ENCODE measurements around the gene LIPF. TPM values are rescaled to one million over a fixed set of nuclear protein-coding genes. Genes with fewer than 3 reads are reported as not detected.
"Not testable (repeated sequence)": the region's sequence is repeated elsewhere in the genome, so short reads cannot be mapped to it uniquely, and the experiment has no call there.

Gene LIPF, protein sequence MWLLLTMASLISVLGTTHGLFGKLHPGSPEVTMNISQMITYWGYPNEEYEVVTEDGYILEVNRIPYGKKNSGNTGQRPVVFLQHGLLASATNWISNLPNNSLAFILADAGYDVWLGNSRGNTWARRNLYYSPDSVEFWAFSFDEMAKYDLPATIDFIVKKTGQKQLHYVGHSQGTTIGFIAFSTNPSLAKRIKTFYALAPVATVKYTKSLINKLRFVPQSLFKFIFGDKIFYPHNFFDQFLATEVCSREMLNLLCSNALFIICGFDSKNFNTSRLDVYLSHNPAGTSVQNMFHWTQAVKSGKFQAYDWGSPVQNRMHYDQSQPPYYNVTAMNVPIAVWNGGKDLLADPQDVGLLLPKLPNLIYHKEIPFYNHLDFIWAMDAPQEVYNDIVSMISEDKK
- total RNA-seq = not detected

DNA sequence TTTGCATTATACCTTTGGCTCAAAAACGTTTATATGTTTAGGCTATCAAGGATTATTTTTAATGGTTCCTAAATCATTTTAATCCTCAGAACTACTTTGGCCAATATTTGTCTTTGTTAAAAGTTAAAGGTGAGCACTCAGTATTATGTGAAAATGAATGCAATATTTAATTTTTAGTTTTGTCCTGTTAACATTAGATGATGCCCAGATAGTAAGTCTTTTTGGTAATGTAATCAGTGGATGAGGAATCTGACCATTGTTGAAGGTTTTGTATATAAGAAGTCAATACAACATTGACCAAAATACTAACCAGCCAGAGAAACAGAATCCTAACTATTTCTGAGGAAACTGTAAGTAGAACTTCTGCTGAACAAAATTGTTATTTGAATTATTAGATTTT is at the start of gene LIPF:
Gene LIPF (plus strand): TSS at position 301 of the 400 bp plus-strand sequence. CDS start 2,856 bp downstream, outside the sequence.
- DNase-seq = no peak

DNA sequence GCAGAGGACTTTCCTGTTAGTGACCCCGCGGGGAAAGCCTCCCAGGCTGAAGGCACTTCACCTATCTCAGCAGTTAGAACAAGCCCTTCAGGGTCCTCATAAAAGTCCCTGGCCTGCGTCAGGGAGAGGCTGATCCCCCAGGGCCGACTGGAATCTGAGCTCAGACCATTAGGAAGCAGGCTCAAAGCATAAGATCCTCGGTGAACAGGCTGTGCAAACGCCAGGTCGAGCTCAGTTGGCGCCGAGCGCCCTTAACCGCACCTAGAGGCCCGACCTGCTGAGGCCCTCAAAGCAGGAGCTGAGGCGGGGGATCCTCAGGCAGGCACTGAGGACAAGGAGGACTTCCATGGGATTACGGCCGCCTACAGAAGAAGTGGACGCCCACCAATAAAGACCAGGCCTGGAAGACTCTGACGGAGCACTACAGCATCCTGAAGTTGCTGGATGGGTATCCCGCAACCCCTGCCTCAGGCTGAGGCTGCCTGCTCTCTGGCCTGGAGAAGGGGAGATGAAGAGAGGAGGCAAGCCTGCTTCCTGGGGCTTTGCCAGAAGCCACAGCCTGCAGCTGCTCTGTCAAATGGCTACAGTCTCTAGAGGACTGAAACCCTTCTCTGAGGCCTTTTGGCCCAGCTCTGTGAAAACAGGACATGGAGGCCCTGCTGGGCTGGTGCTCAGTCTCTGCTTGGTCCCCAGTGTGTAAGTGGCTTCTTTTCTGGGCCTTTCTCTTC is 47.8 kb upstream of the LIPF start:
- DNase-seq = peak; percentile 52

DNA sequence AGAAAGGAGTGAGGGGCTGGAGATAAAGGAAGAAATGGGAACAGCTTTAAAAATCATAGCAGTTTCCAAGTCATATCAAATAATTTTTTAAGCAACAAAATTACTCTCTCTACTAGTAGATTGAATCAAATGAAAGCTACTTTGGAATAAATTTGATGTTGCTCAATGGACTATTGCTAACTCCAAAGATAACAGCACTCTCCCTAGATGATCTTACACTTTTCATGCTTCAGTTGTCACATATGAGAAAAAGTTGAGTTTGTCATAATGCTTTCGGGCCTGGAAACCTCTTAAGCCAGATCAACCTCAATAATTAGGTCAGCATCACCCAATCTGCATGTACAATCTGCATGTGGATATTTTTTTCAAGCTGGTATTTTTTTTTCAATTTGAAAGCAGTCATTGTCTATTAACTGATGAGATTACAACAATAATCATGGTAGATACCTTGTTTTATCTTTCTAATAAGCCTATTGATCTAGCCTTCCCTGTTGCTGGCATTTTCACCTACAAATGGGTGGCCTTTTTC is 46.4 kb upstream of the LIPF start:
- DNase-seq = no peak

DNA sequence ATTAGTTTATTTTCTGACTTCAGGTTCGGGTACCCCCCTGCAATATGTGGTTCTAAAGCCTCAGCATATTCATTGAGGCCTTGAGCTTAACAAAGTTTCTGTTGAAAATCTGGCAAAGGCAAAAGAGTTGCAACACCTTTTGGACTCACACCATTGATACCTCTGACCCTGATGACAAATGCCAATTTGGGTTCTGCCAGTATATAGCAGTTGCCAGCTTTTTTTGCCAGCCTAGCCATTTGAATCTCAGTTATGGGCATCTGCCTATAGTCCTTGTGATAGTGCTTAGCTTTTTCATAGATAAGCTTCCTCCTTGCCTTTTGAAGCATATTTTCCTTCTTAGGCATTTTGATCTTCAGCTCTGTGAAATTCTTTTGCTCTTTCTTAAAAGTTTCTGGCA is 45.7 kb upstream of the LIPF start:
- DNase-seq = no peak

DNA sequence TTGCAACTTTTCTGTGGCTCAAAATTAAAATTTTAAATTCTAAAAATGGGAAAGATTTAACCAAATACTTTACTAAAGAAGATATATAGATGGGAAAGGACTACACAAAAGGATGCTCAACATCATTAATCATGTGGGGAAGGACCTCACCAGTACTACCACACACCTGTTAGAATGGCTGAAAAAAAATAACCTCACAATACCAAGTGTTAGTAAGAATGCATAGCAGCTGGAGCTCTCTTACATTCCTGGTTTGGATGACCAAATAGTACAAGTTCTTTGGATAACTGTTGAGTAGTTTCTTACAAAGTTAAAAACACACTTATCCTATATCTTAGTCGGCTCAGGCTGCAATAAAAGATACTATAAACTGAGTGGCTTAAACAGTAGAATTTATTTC is 43.8 kb upstream of the LIPF start:
- DNase-seq = no peak

DNA sequence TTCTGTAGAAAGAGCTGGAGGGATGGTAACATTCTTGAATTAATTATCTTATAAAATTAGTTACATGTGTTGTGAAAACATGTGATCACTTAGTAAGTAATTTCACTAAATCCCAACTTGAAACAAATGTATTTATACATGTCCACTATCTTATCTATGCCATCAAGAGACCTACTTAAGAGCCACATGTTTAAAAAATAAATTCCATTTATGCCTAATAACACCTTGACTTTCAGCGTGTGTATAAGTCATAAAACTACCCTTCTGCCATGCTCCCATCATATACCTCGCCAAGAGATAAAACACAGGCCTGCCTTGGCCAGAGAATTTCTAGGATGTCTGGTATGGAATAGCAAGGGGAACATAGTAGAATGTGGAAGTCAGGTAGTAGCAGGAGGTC is 40.4 kb upstream of the LIPF start:
- DNase-seq = no peak

DNA sequence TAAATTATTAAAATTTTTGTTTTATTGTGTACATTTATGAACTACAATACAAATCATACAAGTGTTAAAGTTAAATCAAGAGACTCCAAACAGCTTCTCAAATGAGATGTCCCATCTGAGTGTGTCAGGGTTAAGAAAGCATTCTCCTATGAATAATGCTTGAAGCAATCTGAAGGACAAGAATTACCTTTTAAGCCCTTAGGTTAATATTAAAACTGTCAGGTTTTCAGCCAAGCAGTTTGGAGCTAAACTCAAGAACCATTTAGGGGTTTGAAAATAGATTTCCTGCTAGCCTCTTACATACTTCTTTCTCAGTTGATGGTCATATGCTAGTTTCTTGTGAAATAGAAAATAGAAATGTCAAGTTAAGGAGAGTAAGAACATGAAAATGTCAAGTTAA is 39.4 kb upstream of the LIPF start:
- DNase-seq = no peak

DNA sequence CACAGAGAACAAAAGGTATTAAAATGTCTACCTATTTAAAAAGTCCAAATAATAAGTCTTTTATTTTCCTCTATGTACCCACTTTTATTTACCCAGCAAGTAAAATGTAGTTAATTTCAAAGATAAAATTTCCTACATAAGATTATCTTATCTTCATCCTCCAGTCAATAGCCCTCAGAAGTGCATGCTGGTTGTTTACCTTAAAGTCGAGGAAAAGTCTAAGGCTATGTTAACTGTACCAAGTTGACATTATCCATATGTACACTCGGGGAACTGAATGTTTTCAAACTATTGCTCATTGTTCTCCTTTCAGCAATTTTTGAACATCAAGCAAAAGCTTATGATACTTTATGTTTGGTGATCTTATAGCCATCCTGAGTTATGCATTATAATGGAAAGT is 24.1 kb upstream of the LIPF start:
- no peak for DNase-seq

DNA sequence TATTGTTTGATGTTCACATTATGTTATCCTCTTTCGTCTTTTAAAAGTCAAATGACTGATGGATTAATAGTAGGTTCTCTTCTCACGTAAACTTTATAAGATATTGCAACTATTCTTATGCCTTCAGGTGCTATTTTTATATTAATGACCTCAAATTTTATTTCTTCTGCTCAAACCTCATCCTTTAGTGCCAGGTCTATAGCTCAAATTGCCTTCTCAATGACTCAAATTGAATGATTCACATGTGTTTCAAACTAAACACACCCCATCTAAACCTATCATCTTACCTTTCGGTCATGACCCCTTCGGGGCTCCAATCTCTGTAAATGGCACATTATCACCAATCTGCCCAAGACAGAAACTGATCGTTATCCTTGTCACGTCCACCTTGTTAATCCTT is 22.0 kb upstream of the LIPF start:
- DNase-seq = no peak

DNA sequence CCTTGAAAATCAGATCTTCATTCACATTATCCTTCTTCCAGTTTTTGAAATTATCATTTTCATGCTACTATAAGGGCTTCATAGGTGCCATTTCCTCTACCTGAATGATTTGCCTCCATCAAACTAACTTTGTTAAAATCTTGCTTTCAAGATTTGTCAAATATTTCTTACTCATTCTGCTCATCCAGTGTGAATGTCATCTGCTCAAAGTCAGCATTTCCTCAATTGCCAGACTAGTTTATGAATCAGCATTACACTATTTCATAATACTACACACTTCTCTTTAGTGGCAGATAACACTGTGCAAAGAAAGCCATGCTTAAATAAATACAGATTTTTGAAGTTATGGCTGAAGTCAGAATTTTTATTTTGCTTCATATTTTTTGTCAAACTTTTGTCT is 21.3 kb upstream of the LIPF start:
- no peak for DNase-seq

DNA sequence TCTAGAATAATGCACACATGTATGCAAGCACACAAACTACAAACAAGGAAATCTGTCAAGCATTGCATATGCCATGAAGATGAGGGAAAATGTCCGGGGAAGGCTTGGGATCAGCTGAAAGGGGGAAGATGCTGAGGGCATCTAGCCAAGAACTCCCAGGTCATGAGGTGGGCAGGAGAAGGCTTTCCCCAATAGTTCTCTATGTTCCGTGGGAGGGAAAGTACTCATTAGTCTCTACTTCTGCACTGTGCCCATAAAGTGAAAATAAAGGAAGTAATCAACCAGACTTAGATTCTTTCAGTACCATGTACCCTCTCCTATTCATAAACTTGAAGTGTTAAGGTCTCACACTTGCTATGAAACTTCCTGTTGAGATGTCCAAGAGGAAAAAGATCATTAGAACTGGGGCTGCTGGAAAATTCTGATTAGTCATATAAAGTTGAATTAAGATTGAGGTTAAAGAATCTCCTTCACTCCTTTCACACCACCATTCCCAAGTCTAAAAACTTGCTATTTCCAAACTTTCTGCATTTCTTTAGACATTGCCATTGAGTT is 17.1 kb upstream of the LIPF start:
- no peak for DNase-seq

DNA sequence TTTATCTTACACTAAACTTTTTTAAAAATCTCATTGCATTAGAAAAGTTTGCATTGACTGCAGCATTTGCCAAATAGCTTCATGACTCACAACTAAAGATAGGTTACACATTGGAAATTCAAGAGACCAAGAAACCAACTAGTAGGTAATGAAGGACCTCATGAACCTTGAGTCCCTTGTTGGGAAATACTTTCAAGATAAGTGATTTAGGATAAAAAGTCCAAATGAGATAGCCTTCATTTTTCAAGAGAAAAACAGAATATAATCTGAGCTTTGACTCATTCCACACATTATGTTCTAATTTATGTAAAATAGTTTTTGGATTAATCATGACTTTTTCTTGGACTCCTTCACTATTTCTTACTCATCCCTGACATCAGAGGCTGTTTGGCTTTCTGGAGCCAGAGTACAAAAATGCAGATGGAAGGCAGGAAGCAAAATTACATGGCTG is 13.1 kb upstream of the LIPF start:
- DNase-seq = peak; percentile 34

DNA sequence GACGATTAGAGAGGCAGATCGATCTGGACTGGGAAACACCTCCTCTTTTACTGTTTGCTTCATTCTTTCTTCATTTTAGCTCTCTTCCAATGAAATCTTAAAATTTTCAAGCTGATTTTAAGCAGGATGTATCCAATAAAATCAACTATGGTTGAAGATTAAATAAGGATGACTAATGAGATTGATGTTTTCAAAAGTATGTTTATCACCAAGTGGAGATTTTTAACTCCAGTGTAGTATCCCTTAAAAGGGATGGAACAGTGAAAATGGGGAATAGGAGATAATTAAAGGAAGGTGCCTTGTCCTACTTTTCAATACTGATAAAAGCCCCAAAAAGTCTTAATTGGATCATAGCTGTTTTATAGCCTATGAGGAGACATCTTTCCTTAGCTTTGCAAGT is 11.6 kb upstream of the LIPF start:
- DNase-seq = no peak

DNA sequence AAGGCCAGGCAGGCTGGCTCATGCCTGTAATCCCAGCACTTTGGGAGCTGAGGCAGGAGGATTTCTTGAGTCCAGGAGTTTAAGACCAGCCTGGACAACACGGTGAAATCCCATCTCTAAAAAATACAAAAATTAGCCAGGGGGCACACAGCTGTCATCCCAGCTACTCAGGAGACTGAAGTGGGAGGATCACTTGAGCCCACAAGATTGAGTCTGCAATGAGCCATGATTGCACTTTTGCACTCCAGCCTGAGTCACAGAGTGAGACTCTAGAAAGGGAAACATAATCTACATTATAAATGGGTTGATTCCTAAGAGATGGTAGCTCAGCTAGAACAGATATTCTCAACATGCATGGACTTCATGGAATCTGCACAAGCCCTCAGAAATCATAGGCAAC is 6.3 kb upstream of the LIPF start:
- DNase-seq = no peak

DNA sequence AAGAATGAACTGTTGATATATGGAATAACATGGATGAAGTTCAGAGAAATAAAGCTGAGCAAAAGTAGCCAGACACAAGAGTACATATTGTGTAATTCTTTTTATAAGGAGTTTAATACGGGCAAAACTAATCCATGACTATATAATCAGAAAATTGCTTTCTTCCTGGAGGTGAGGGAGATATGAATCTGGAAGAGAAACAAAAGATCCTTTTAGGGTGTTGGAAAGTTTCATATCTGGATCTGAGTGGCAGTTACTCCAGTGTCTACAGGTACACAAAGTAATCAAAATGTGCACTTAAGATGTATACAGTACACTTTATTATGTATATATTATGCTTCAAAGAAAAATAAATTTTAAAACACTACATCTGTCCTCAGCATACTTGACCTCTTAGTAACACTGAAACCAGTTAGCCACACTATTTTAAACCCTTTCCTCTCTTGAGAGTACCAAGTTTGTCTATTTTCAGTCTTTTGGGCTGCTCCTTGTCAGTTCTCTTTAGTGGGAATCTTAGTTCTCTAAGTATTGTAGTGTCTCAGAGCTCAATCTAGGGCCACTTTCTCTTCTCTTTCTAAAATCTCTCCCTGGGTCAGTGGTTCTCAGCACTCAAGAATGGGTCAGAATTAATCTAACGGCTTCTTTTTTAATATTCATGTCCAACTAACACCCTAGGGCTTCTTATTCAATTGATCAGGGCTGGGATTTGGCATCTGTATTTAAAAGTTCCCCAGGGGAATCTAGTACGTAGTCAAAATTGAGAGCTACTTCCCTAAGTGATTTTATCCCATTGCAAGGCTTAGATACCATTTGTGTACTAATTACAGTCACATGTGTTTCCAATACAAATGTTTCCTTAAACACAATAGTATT is 4.3 kb upstream of the LIPF start:
- DNase-seq = no peak

DNA sequence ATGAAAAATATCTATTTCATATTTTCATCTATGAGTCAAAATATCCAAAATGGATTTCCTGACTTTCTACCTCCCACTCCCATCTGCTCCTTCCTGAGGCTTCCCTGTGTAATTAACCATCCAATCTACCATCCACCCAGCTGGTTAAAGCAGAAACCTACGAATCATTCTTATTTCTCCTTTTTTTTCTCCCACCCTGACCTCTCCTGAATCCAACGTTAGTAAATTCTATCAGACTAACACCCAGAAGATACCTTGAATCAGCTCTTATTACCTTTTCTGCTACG is 3.7 kb upstream of the LIPF start:
- no peak for DNase-seq

DNA sequence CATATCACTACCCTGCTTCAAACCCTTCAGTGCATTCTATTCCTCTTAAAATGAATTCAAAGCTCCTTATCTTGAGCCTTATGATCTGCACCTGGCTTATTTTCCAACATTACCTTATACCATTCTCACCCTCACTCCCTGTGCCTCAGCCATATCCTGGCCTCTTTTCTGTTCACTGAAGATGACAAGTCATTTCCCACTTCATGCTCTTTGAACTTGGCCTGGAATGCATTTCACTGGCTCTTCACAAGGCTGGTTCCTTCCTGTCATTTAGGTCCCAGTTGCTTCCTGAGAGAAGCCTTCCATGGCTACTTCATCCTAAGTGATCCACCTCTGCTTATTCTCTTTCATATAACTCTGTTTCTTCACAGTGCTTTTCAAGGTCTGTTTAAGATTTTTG is 3.2 kb upstream of the LIPF start:
- no peak for DNase-seq

DNA sequence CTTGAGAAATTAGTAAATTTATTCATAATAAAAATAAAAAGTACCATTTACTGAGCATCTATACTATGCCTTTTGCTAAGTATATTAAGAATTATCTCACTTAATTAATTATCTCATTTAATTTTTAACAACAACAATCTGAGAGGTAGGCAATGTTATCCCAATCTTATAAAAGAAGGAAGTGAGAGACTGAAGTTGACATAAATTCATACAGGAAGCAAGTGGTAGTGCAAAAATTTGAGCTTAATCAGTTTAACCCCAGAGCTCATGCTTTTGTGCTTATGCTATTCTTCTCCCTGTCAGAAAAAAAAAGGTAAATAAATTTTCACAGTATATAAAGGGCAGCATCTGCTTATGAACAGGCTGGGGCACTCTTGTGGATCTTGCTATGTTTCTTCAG is 2.7 kb upstream of the LIPF start:
- no peak for DNase-seq

DNA sequence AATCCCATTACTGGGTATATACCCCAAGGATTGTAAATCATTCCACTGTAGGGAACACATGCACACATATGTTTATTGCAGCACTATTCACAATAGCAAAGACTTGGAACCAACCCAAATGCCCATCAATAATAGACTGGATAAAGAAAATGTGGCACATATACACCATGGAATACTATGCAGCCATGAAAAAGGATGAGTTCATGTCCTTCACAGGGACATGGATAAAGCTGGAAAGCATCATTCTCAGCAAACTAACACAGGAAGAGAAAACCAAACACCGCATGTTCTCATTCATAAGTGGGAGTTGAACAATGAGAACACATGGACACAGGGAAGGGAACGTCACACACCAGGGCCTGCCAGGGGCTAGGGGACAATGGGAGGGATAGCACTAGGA is 1.1 kb upstream of the LIPF start:
- not testable (repeated sequence) for DNase-seq

DNA sequence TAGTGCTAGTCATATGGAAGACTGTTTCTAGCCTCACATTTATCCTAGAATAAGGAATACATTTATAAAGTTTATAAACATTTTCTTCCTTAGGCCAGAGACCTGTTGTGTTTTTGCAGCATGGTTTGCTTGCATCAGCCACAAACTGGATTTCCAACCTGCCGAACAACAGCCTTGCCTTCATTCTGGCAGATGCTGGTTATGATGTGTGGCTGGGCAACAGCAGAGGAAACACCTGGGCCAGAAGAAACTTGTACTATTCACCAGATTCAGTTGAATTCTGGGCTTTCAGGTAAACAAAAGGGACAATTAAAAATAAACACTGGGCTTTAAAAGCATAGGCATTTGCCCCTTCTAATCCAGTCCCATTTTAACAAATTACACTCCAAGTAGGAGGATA is 4.2 kb downstream of the LIPF start:
- peak; percentile 9 for DNase-seq

DNA sequence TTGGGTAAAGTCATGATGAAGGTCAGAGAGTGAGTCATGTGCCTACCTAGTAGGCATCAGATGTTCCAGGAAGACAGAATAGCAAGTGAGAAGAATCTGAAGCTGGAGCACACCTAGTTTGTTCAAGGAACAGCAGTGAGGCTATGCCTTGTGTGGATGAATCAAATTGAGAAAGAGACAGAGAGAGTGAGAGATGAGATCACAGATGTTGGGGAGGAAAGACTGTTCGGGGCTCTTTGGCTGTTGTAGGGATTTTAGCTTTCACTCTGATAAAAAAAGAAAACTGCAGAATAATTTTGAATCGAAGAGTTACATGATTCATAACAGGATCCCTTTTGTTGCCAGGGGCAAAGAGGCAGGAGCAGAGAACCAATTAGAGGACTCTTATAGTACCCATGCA is 6.3 kb downstream of the LIPF start:
- no peak for DNase-seq

DNA sequence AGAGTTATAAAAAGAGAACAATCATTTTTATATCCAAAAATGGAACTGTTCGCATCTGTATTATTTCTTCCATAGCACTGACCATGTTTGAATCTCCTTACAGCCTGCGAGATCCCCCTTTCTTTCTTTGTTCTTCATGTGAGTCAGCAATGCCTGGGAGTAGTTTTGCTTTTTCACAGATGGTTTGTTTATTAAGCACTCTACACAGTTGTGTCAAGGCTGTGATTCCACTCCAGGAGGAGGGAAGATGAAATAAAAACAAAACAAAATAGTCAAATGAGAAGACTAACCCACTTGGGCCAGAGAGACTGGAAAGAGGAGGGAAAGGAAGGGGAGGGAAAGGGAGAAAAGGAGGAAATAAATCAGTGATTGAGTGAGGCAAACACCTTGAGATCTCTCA is 7.8 kb downstream of the LIPF start:
- DNase-seq = no peak
